AML-193 (cell line): ENCODE measurements around the gene KIF26A.

Experiments
- DNase-seq, 2 experiments: peaks; one replicate each; lab custom pipeline; 2025; lab: John Stamatoyannopoulos, UW

Gene KIF26A

GRCh38 chr14:104112609-104113571 is 25.5 kb upstream of the KIF26A start:
- no peak for DNase-seq

GRCh38 chr14:104113631-104114420 is 24.6 kb upstream of the KIF26A start:
- DNase-seq: no peak

- no peak for DNase-seq
Observed at GRCh38 chr14:104114421-104115130, 23.8 kb upstream of the KIF26A start.

- no peak for DNase-seq
Observed at GRCh38 chr14:104115131-104115600, 23.2 kb upstream of the KIF26A start.

GRCh38 chr14:104115691-104116287 is 22.6 kb upstream of the KIF26A start:
- no peak for DNase-seq

GRCh38 chr14:104116288-104116755 is 22.1 kb upstream of the KIF26A start:
- DNase-seq: no peak

- DNase-seq: no peak
Observed at GRCh38 chr14:104116756-104117340, 21.5 kb upstream of the KIF26A start.

- DNase-seq: no peak
Observed at GRCh38 chr14:104117341-104118005, 20.9 kb upstream of the KIF26A start.

GRCh38 chr14:104118006-104118844 is 20.2 kb upstream of the KIF26A start:
- DNase-seq: no peak

- no peak for DNase-seq
Observed at GRCh38 chr14:104119119-104119487, 19.3 kb upstream of the KIF26A start.

- DNase-seq: no peak
Observed at GRCh38 chr14:104119488-104120251, 18.7 kb upstream of the KIF26A start.

- no peak for DNase-seq
Observed at GRCh38 chr14:104120281-104120741, 18.1 kb upstream of the KIF26A start.

GRCh38 chr14:104121142-104121541 is 17.2 kb upstream of the KIF26A start:
- no peak for DNase-seq

GRCh38 chr14:104123879-104124278 is 14.5 kb upstream of the KIF26A start:
- DNase-seq: no peak

- no peak for DNase-seq
Observed at GRCh38 chr14:104125011-104125410, 13.4 kb upstream of the KIF26A start.

GRCh38 chr14:104126753-104127152 is 11.6 kb upstream of the KIF26A start:
- no peak for DNase-seq

GRCh38 chr14:104128981-104129380 is 9.4 kb upstream of the KIF26A start:
- no peak for DNase-seq

- no peak for DNase-seq
Observed at GRCh38 chr14:104129556-104129955, 8.8 kb upstream of the KIF26A start.
